RWPE2 (cell line): Measurements from ENCODE around the gene PRMT2.

Experiments used
- ATAC-seq: fragments of 200-7000 bp; cut with Tn5 transposase; 3 replicates; pipeline ENCODE4 v1.9.1; 2021; ENCODE audit warnings: low read depth
- DNase-seq: peaks from one replicate; pipeline ENCODE4 v3.0.0-alpha.2; 2020; ENCODE audit warnings: low spot score
- H3K27ac ChIP-seq: fragments of 450-650 bp; 2 replicates; pipeline ENCODE4 v1.5.1; 2017; ENCODE audit warnings: mild to moderate bottlenecking; ENCODE audit not compliant: poor library complexity, severe bottlenecking
- H3K27me3 ChIP-seq: fragments of 250-450 bp; sonication (Bioruptor Pico); 2 replicates; pipeline ENCODE4 v1.5.1; 2021; ENCODE audit warnings: mild to moderate bottlenecking, moderate library complexity; ENCODE audit not compliant: insufficient read depth, poor library complexity, severe bottlenecking
- H3K36me3 ChIP-seq: fragments of 250-450 bp; sonication (Bioruptor Pico); 2 replicates; pipeline ENCODE4 v1.5.1; 2020; ENCODE audit warnings: low read depth, mild to moderate bottlenecking, moderate library complexity
- H3K4me1 ChIP-seq: fragments of 250-450 bp; sonication (Bioruptor Pico); 2 replicates; pipeline ENCODE4 v1.5.1; 2021; ENCODE audit warnings: mild to moderate bottlenecking, moderate library complexity; ENCODE audit not compliant: insufficient read depth, poor library complexity, severe bottlenecking
- H3K4me3 ChIP-seq: fragments of 250-450 bp; sonication (Bioruptor Pico); 2 replicates; pipeline ENCODE4 v1.5.1; 2021; ENCODE audit warnings: mild to moderate bottlenecking, moderate library complexity; ENCODE audit not compliant: severe bottlenecking
- H3K9me3 ChIP-seq: fragments of 250-450 bp; sonication (Bioruptor Pico); 2 replicates; pipeline ENCODE4 v1.5.1; 2021; ENCODE audit warnings: mild to moderate bottlenecking, moderate library complexity; ENCODE audit not compliant: severe bottlenecking
- CTCF ChIP-seq: fragments of 450-650 bp; IDR thresholded peaks from one replicate; pipeline ENCODE4 v1.5.1; 2017; ENCODE audit warnings: mild to moderate bottlenecking, moderate library complexity; ENCODE audit not compliant: poor library complexity, severe bottlenecking

Gene PRMT2

GRCh38 chr21:46607636-46608035, 27.8 kb upstream of the PRMT2 start:
- no peak overlapping the region for H3K4me3 ChIP-seq
- H3K36me3 ChIP-seq: no peaks in the 10 kb centered on the region
- DNase-seq: no peak
- H3K27me3 ChIP-seq: no peaks in the 10 kb centered on the region
- TF ChIP-seq CTCF: no peak
- ATAC-seq: no peak
- no peaks in the 10 kb centered on the region for H3K4me1 ChIP-seq
- H3K27ac ChIP-seq: no peak overlapping the region
- H3K9me3 ChIP-seq: no peaks in the 10 kb centered on the region

GRCh38 chr21:46608672-46609111, 26.8 kb upstream of the PRMT2 start:
- Histone ChIP-seq H3K4me1 (no peaks in the 10 kb centered on the region), H3K27me3 (no peaks in the 10 kb centered on the region), H3K36me3 (no peaks in the 10 kb centered on the region), H3K27ac (no peak overlapping the region), H3K4me3 (no peak overlapping the region), H3K9me3 (no peaks in the 10 kb centered on the region)
- no peak for DNase-seq
- no peak for ATAC-seq
- TF ChIP-seq CTCF: no peak

GRCh38 chr21:46610018-46610701, 25.3 kb upstream of the PRMT2 start:
- no peak for DNase-seq
- no peaks in the 10 kb centered on the region for H3K4me1 ChIP-seq
- ATAC-seq: no peak
- no peaks in the 10 kb centered on the region for H3K36me3 ChIP-seq
- H3K27ac ChIP-seq: no peak overlapping the region
- no peaks in the 10 kb centered on the region for H3K27me3 ChIP-seq
- no peak overlapping the region for H3K4me3 ChIP-seq
- H3K9me3 ChIP-seq: no peaks in the 10 kb centered on the region
- TF ChIP-seq CTCF: no peak

GRCh38 chr21:46613391-46613790, 22.1 kb upstream of the PRMT2 start:
- Histone ChIP-seq H3K27ac (no peak overlapping the region), H3K4me1 (no peaks in the 10 kb centered on the region), H3K4me3 (no peak overlapping the region), H3K9me3 (no peaks in the 10 kb centered on the region), H3K27me3 (peaks cover 4% of the 10 kb centered on the region), H3K36me3 (no peaks in the 10 kb centered on the region)
- TF ChIP-seq CTCF: no peak
- DNase-seq: no peak
- no peak for ATAC-seq

GRCh38 chr21:46616050-46616449, 19.4 kb upstream of the PRMT2 start:
- no peak overlapping the region for H3K27ac ChIP-seq
- no peak for ATAC-seq
- peaks cover 4% of the 10 kb centered on the region for H3K27me3 ChIP-seq
- no peak for TF ChIP-seq CTCF
- H3K36me3 ChIP-seq: no peaks in the 10 kb centered on the region
- H3K9me3 ChIP-seq: no peaks in the 10 kb centered on the region
- H3K4me3 ChIP-seq: no peak overlapping the region
- no peak for DNase-seq
- H3K4me1 ChIP-seq: no peaks in the 10 kb centered on the region
